ENCODE data around the gene TSC22D1.

TSC22D1 gene

DNA sequence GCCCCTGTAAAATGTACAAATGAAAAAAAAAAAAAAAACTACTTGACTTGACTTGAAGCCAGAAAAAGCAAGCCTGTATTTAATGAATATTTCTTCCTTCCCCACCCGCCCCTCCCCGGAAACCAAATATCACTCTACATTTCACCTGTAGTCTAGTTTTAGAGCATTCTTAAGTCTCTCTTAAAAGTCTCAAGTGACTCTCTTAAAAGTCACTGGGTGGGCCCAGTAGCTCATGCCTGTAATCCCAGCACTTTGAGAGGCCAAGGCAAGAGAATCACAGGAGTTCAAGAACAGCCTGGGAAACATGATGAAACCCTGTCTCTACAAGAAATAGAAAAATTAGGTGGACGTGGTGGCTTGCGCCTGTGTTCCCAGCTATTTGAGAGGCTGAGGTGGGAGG lies 72.0 kb downstream of the TSC22D1 start:
- Histone ChIP-seq H2BK5ac (ENCODE audit: low read length) (no peak overlapping the region), H2BK120ac (ENCODE audit: low read depth, low read length) (no peak overlapping the region), H4K5ac (ENCODE audit: low read length) (no peak overlapping the region), H3K23ac (ENCODE audit: low read length) (no peak overlapping the region), H3K4ac (ENCODE audit: low read depth, low read length) (no peak overlapping the region), H2BK15ac (replicated peaks; ENCODE audit: low read depth) (no peak overlapping the region), H3K27me3 (ENCODE audit: insufficient read depth, low read length, poor library complexity) (no peaks in the 10 kb centered on the region), H3K4me3 (ENCODE audit: low read length) (no peak overlapping the region), H4K8ac (ENCODE audit: low read depth, low read length) (no peak overlapping the region), H2AK5ac (ENCODE audit: low read length) (no peak overlapping the region), H3K4me1 (ENCODE audit: control insufficient read depth, low read depth, low read length) (no peaks in the 10 kb centered on the region), H3K9ac (ENCODE audit: low read length) (no peak overlapping the region), H3K4me2 (ENCODE audit: low read length) (no peak overlapping the region), H3K27ac (ENCODE audit: low read depth, low read length) (no peak overlapping the region), H3K36me3 (ENCODE audit: control insufficient read depth, insufficient read depth, low read length) (no peaks in the 10 kb centered on the region), H3K56ac (ENCODE audit: low read length) (no peak overlapping the region), H3K79me2 (ENCODE audit: control insufficient read depth, insufficient read depth, low read length) (no peaks in the 10 kb centered on the region), H3K79me1 (ENCODE audit: low read length) (peaks cover 3% of the 10 kb centered on the region), H3K18ac (ENCODE audit: low read length) (no peak overlapping the region)
- no CpG with 5 or more reads among the region's 4 CpGs for WGBS (ENCODE audit: extremely low coverage, insufficient coverage, low lambda C conversion rate)
- DNase-seq = no peak

DNA sequence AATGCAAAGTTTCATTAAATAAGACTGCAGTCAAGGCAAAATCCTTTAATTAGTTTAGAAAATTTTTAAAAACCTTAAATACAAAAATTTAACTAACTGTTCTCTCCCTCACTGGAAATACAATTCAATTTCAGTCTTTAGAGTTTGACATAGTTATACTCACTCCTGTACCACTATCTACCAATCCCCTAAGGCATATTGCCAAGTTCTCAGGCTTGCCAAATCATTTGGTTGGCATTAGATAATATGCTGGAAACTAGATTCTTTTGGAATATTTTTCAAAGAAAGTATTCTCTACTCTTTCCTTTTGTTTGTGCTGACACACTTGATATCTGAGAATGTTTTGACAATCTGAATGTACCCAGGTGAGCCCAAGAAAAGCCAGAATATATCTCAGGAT lies 77.2 kb downstream of the TSC22D1 start:
- no peak overlapping the region for H2BK15ac ChIP-seq (replicated peaks; ENCODE audit: low read depth)
- no peak overlapping the region for H2BK5ac ChIP-seq (ENCODE audit: low read length)
- H3K9ac ChIP-seq (ENCODE audit: low read length) = no peak overlapping the region
- H3K27ac ChIP-seq (ENCODE audit: low read depth, low read length) = no peak overlapping the region
- no peak overlapping the region for H3K4me2 ChIP-seq (ENCODE audit: low read length)
- H2AK5ac ChIP-seq (ENCODE audit: low read length) = no peak overlapping the region
- DNase-seq = no peak
- H3K79me1 ChIP-seq (ENCODE audit: low read length) = peaks cover 3% of the 10 kb centered on the region
- H3K79me2 ChIP-seq (ENCODE audit: control insufficient read depth, insufficient read depth, low read length) = no peaks in the 10 kb centered on the region
- H4K8ac ChIP-seq (ENCODE audit: low read depth, low read length) = no peak overlapping the region
- H2BK120ac ChIP-seq (ENCODE audit: low read depth, low read length) = no peak overlapping the region
- no peak overlapping the region for H3K56ac ChIP-seq (ENCODE audit: low read length)
- no peak overlapping the region for H4K5ac ChIP-seq (ENCODE audit: low read length)
- H3K27me3 ChIP-seq (ENCODE audit: insufficient read depth, low read length, poor library complexity) = no peaks in the 10 kb centered on the region
- H3K23ac ChIP-seq (ENCODE audit: low read length) = no peak overlapping the region
- no peaks in the 10 kb centered on the region for H3K4me1 ChIP-seq (ENCODE audit: control insufficient read depth, low read depth, low read length)
- H3K4me3 ChIP-seq (ENCODE audit: low read length) = no peak overlapping the region
- H3K4ac ChIP-seq (ENCODE audit: low read depth, low read length) = no peak overlapping the region
- H3K18ac ChIP-seq (ENCODE audit: low read length) = no peak overlapping the region
- H3K36me3 ChIP-seq (ENCODE audit: control insufficient read depth, insufficient read depth, low read length) = no peaks in the 10 kb centered on the region

DNA sequence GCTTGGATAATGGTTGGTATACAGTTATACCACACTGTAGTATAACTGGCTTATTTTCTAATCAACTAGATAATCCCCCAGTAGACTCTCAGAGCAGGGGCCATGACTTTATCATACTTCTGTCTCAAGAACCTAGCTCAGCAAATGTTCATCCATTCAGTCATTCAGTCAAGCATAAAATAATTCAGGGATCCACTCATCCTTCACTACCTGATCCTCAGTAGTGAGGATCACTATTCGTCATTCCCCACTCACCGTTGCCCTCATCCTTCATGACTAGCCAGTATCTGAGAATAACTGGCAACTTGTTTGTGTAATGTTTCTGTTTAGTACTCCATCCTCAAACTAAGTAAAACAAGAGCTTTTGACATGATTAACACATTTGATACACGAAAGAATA lies 77.6 kb downstream of the TSC22D1 start:
- Histone ChIP-seq H3K36me3 (ENCODE audit: control insufficient read depth, insufficient read depth, low read length) (no peaks in the 10 kb centered on the region), H3K27ac (ENCODE audit: low read depth, low read length) (no peak overlapping the region)

DNA sequence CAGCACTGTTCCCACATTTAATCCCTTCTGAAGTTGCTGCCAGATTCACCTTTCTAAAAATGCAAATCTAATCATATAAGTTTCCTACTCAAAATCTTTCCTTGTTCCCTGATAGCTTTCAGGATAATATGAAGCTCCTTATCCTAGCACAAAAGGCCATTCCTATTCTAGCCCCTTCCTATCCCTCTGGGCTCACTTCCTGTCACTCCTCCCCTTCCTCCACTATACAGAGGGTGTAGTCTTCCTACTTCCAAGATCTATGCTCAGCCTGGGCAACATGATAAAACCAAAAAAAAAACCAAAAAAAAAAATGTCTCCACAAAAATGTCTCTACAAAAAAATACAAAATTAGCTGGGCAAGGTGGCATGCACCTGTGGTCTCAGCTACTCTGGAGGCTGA lies 78.3 kb downstream of the TSC22D1 start:
- Histone ChIP-seq H3K27ac (ENCODE audit: low read depth, low read length) (no peak overlapping the region), H3K56ac (ENCODE audit: low read length) (no peak overlapping the region), H4K5ac (ENCODE audit: low read length) (no peak overlapping the region), H3K4me1 (ENCODE audit: control insufficient read depth, low read depth, low read length) (no peaks in the 10 kb centered on the region), H3K79me2 (ENCODE audit: control insufficient read depth, insufficient read depth, low read length) (no peaks in the 10 kb centered on the region), H2BK120ac (ENCODE audit: low read depth, low read length) (no peak overlapping the region), H3K4me2 (ENCODE audit: low read length) (no peak overlapping the region), H4K8ac (ENCODE audit: low read depth, low read length) (no peak overlapping the region), H3K36me3 (ENCODE audit: control insufficient read depth, insufficient read depth, low read length) (no peaks in the 10 kb centered on the region), H2BK5ac (ENCODE audit: low read length) (no peak overlapping the region), H2AK5ac (ENCODE audit: low read length) (no peak overlapping the region), H3K4ac (ENCODE audit: low read depth, low read length) (no peak overlapping the region), H2BK15ac (replicated peaks; ENCODE audit: low read depth) (no peak overlapping the region), H3K23ac (ENCODE audit: low read length) (no peak overlapping the region), H3K27me3 (ENCODE audit: insufficient read depth, low read length, poor library complexity) (no peaks in the 10 kb centered on the region), H3K18ac (ENCODE audit: low read length) (no peak overlapping the region), H3K79me1 (ENCODE audit: low read length) (peaks cover 3% of the 10 kb centered on the region), H3K9ac (ENCODE audit: low read length) (no peak overlapping the region), H3K4me3 (ENCODE audit: low read length) (no peak overlapping the region)
- DNase-seq = no peak

More for the DNA sequence above, 77.6 kb downstream of the TSC22D1 start:
- H3K4me1 ChIP-seq (ENCODE audit: control insufficient read depth, low read depth, low read length) = no peaks in the 10 kb centered on the region
- H3K4me3 ChIP-seq (ENCODE audit: low read length) = no peak overlapping the region
- no peak overlapping the region for H3K4me2 ChIP-seq (ENCODE audit: low read length)
- no peak overlapping the region for H3K9ac ChIP-seq (ENCODE audit: low read length)
- no peak overlapping the region for H2BK120ac ChIP-seq (ENCODE audit: low read depth, low read length)
- DNase-seq = no peak
- no peak overlapping the region for H2AK5ac ChIP-seq (ENCODE audit: low read length)
- H2BK5ac ChIP-seq (ENCODE audit: low read length) = no peak overlapping the region
- no peak overlapping the region for H2BK15ac ChIP-seq (replicated peaks; ENCODE audit: low read depth)
- H4K8ac ChIP-seq (ENCODE audit: low read depth, low read length) = no peak overlapping the region
- H3K79me1 ChIP-seq (ENCODE audit: low read length) = peaks cover 3% of the 10 kb centered on the region
- no peaks in the 10 kb centered on the region for H3K27me3 ChIP-seq (ENCODE audit: insufficient read depth, low read length, poor library complexity)
- no peak overlapping the region for H3K56ac ChIP-seq (ENCODE audit: low read length)
- no peak overlapping the region for H3K4ac ChIP-seq (ENCODE audit: low read depth, low read length)
- H4K5ac ChIP-seq (ENCODE audit: low read length) = no peak overlapping the region
- H3K18ac ChIP-seq (ENCODE audit: low read length) = no peak overlapping the region
- no peaks in the 10 kb centered on the region for H3K79me2 ChIP-seq (ENCODE audit: control insufficient read depth, insufficient read depth, low read length)
- no peak overlapping the region for H3K23ac ChIP-seq (ENCODE audit: low read length)
- WGBS (ENCODE audit: extremely low coverage, insufficient coverage, low lambda C conversion rate) = no CpG with 5 or more reads among the region's 3 CpGs

DNA sequence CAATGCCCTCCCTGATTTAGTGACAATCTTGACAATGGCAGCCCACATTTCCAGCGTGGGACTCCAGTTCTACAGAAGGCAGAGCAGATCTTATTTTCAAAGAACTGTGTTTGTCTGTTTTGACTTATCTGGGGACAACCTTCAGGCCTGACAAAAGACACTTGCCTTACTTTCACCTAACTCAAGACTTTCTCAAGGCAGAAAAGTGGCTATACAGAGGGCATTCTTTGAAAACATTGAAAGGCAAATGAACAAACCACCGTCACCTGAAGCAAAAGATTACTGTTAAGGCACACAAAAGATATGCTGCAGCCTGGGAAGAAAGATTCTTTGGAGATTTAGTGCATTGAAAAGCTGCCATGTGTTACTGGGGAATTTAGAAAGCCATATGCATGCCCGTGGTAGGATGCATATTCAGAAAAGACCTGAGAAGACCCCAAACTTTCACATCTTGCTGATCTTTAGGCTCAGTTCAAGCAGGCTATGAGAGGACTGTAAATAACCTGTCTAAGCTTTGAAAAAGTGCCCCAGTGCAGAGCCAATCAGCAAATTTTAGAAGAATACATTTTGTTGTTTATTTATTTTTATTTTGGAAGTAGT lies 82.8 kb downstream of the TSC22D1 start:
- Histone ChIP-seq H4K5ac (ENCODE audit: low read length) (no peak overlapping the region), H3K27ac (ENCODE audit: low read depth, low read length) (no peak overlapping the region), H3K27me3 (ENCODE audit: insufficient read depth, low read length, poor library complexity) (no peaks in the 10 kb centered on the region), H3K4me3 (ENCODE audit: low read length) (no peak overlapping the region), H2BK120ac (ENCODE audit: low read depth, low read length) (no peak overlapping the region), H3K9ac (ENCODE audit: low read length) (no peak overlapping the region), H3K79me1 (ENCODE audit: low read length) (peaks cover 1% of the 10 kb centered on the region), H3K18ac (ENCODE audit: low read length) (no peak overlapping the region), H3K4ac (ENCODE audit: low read depth, low read length) (no peak overlapping the region), H4K8ac (ENCODE audit: low read depth, low read length) (no peak overlapping the region), H3K4me2 (ENCODE audit: low read length) (no peak overlapping the region), H3K56ac (ENCODE audit: low read length) (no peak overlapping the region), H2AK5ac (ENCODE audit: low read length) (no peak overlapping the region), H3K4me1 (ENCODE audit: control insufficient read depth, low read depth, low read length) (no peaks in the 10 kb centered on the region), H3K79me2 (ENCODE audit: control insufficient read depth, insufficient read depth, low read length) (no peaks in the 10 kb centered on the region), H3K23ac (ENCODE audit: low read length) (no peak overlapping the region), H3K36me3 (ENCODE audit: control insufficient read depth, insufficient read depth, low read length) (no peaks in the 10 kb centered on the region), H2BK15ac (replicated peaks; ENCODE audit: low read depth) (no peak overlapping the region), H2BK5ac (ENCODE audit: low read length) (no peak overlapping the region)
- no peak for DNase-seq
- no CpG with 5 or more reads among the region's 3 CpGs for WGBS (ENCODE audit: extremely low coverage, insufficient coverage, low lambda C conversion rate)

DNA sequence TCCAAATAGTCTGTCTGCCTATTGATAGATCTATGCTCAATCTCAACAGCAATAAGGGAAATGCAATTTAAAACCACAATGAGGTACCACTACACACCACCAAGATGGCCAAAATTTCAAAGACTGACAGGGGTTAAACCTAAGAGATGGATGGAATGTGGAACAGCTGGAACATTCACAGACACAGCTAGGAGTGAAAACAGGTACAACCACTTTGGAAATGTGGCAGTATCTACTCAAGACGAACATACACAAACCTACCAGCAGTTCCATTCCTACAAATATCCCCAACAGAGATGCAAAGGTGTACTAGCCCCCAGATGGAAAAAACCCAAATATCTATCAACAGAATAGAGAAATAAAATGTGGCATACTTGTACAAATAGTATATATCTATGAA lies 86.4 kb downstream of the TSC22D1 start:
- H3K4ac ChIP-seq (ENCODE audit: low read depth, low read length) = no peak overlapping the region
- H3K79me1 ChIP-seq (ENCODE audit: low read length) = peaks cover 1% of the 10 kb centered on the region
- no peak overlapping the region for H2AK5ac ChIP-seq (ENCODE audit: low read length)
- no peak overlapping the region for H2BK120ac ChIP-seq (ENCODE audit: low read depth, low read length)
- H3K36me3 ChIP-seq (ENCODE audit: control insufficient read depth, insufficient read depth, low read length) = no peaks in the 10 kb centered on the region
- H3K4me3 ChIP-seq (ENCODE audit: low read length) = no peak overlapping the region
- H3K18ac ChIP-seq (ENCODE audit: low read length) = no peak overlapping the region
- no peak overlapping the region for H3K9ac ChIP-seq (ENCODE audit: low read length)
- no peak overlapping the region for H4K5ac ChIP-seq (ENCODE audit: low read length)
- no peak overlapping the region for H3K4me2 ChIP-seq (ENCODE audit: low read length)
- H3K27ac ChIP-seq (ENCODE audit: low read depth, low read length) = no peak overlapping the region
- H3K4me1 ChIP-seq (ENCODE audit: control insufficient read depth, low read depth, low read length) = no peaks in the 10 kb centered on the region
- no peak overlapping the region for H2BK5ac ChIP-seq (ENCODE audit: low read length)
- no peaks in the 10 kb centered on the region for H3K79me2 ChIP-seq (ENCODE audit: control insufficient read depth, insufficient read depth, low read length)
- H3K27me3 ChIP-seq (ENCODE audit: insufficient read depth, low read length, poor library complexity) = no peaks in the 10 kb centered on the region
- no peak overlapping the region for H4K8ac ChIP-seq (ENCODE audit: low read depth, low read length)
- H2BK15ac ChIP-seq (replicated peaks; ENCODE audit: low read depth) = no peak overlapping the region
- no peak overlapping the region for H3K56ac ChIP-seq (ENCODE audit: low read length)
- no peak for DNase-seq
- no CpG with 5 or more reads among the region's 1 CpG for whole genome bisulfite sequencing (ENCODE audit: extremely low coverage, insufficient coverage, low lambda C conversion rate)
- no peak overlapping the region for H3K23ac ChIP-seq (ENCODE audit: low read length)

Measured in mesendoderm (in vitro differentiated cells).